Panc1 (cell line): Measurements from ENCODE around the gene ZCCHC24.

Experiments
- CTCF ChIP-seq: fragments of 450-650 bp; IDR thresholded peaks from 2 replicates; pipeline ENCODE4 v1.5.1; 2017; ENCODE audit warnings: mild to moderate bottlenecking
- TCF7L2 ChIP-seq: IDR thresholded peaks from 2 replicates; pipeline ENCODE4 v1.6.1; 2011; ENCODE audit warnings: mild to moderate bottlenecking, low read depth, low read length, inconsistent platforms

- no peak for TF ChIP-seq CTCF
- TF ChIP-seq TCF7L2 = no peak
Observed at GRCh38 chr10:79383974-79384606, 61.3 kb downstream of the ZCCHC24 start.
